Mesothelial cell of epicardium (in vitro differentiated cells): ENCODE measurements around the gene KCNG4. TPM values are rescaled to one million over a fixed set of nuclear protein-coding genes. Genes with fewer than 3 reads are reported as not detected.

ENCODE experiments used
- DNase-seq, 2 experiments: peaks; one replicate each; pipeline ENCODE4 v3.0.0; 2021; ENCODE audit warnings: low spot score in 2 of 2; ENCODE audit not compliant: unreplicated experiment in 2 of 2
- H3K27ac Mint-ChIP-seq: 2 replicates; pipeline ENCODE4 v1.8.0; 2021; ENCODE audit warnings: mixed read lengths
- H3K27me3 Mint-ChIP-seq: 2 replicates; pipeline ENCODE4 v1.8.0; 2021; ENCODE audit warnings: low read depth, mixed read lengths
- H3K36me3 Mint-ChIP-seq: 2 replicates; pipeline ENCODE4 v1.8.0; 2021; ENCODE audit warnings: mixed read lengths
- H3K4me1 Mint-ChIP-seq: 2 replicates; pipeline ENCODE4 v1.8.0; 2021; ENCODE audit warnings: mixed read lengths
- H3K4me3 Mint-ChIP-seq: 2 replicates; pipeline ENCODE4 v1.8.0; 2021; ENCODE audit warnings: mild to moderate bottlenecking, moderate library complexity, mixed read lengths
- H3K9me3 Mint-ChIP-seq: 2 replicates; pipeline ENCODE4 v1.8.0; 2021; ENCODE audit warnings: mixed read lengths
- total RNA-seq: library from RNA; stranded (reverse); gene quantifications from 3 replicates; pipeline ENCODE4 v1.2.1, GENCODE V29; 2021
- TF ChIP-seq, protein P1 (sequence below): fragments of 200-600 bp; sonication (generic); IDR thresholded peaks from one replicate; pipeline ENCODE4 v1.5.0; 2021; ENCODE audit warnings: antibody characterized with exemption; ENCODE audit not compliant: unreplicated experiment

Gene KCNG4
- total RNA-seq, 1 donor from 2014 or later = not detected

DNA sequence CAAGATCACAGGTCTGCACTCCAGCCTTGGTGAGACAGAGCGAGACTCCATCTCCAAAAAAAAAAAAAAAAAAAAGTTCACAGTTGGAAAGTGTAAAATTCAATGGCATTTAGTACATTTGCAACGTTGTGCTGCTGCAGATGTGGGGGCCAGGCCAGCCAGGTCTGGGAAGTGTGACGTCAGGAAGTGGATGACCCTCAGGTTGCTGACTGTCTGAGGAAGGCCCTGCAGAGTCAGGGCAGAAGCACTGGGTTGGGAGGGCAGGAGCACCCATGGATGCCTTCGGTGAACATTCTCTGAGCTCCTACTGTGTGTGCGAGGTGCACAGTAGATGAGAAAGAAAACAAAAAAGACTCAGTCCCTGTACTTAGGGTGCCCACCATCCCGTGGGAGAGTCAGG lies 42.7 kb upstream of the KCNG4 start:
- Mint-ChIP-seq H3K36me3 (no peaks in the 10 kb centered on the region), H3K9me3 (peaks cover under 1% of the 10 kb centered on the region), H3K27me3 (no peaks in the 10 kb centered on the region), H3K4me3 (no peak overlapping the region), H3K27ac (no peak overlapping the region), H3K4me1 (peaks cover 11% of the 10 kb centered on the region)
- no peak for DNase-seq
- TF ChIP-seq, protein P1, sequence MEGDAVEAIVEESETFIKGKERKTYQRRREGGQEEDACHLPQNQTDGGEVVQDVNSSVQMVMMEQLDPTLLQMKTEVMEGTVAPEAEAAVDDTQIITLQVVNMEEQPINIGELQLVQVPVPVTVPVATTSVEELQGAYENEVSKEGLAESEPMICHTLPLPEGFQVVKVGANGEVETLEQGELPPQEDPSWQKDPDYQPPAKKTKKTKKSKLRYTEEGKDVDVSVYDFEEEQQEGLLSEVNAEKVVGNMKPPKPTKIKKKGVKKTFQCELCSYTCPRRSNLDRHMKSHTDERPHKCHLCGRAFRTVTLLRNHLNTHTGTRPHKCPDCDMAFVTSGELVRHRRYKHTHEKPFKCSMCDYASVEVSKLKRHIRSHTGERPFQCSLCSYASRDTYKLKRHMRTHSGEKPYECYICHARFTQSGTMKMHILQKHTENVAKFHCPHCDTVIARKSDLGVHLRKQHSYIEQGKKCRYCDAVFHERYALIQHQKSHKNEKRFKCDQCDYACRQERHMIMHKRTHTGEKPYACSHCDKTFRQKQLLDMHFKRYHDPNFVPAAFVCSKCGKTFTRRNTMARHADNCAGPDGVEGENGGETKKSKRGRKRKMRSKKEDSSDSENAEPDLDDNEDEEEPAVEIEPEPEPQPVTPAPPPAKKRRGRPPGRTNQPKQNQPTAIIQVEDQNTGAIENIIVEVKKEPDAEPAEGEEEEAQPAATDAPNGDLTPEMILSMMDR = no peak

DNA sequence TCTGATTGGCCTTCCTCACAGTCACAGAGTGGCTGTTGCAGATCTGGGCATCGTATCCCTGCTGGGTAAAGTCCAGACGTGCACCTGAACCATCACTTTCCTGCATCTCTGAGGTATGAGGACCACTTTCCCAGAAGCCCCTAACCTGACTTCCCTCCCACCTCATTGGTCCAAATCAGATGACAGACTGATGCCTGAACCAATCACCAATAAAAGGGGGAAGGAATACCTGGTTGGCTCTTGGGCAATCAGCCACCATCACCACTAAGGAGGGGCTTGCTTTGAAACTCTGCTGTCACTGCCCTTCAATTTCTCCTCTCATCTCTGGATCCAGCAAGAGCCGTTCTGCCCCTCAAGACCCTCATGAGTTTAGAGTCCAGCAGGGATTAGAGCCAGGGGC lies 41.3 kb upstream of the KCNG4 start:
- H3K36me3 Mint-ChIP-seq = no peaks in the 10 kb centered on the region
- no peaks in the 10 kb centered on the region for H3K9me3 Mint-ChIP-seq
- no peak overlapping the region for H3K27ac Mint-ChIP-seq
- H3K4me1 Mint-ChIP-seq = peaks cover 11% of the 10 kb centered on the region
- no peak for DNase-seq
- H3K4me3 Mint-ChIP-seq = no peak overlapping the region
- TF ChIP-seq, protein P1 = no peak
- no peaks in the 10 kb centered on the region for H3K27me3 Mint-ChIP-seq

DNA sequence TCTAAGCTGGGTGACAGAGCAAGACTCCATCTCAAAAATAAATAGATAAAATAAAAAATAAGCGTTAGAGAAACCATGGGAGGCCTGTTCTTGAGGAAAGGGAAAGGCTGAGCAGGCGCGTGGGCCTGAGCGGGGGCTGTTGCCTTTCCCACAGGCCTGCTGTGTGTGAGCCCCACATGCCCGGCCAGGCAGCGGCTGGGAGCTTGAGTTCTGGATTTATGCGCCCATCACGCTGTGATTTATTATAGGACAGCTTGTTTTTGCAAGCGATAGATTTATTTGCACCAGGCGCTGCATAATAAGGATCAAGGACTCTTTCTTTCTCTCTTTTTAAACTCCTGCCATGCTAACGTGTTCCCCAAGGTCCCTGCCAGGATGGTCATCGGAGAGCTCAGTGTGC lies 40.1 kb upstream of the KCNG4 start:
- no peak overlapping the region for H3K27ac Mint-ChIP-seq
- H3K9me3 Mint-ChIP-seq = no peaks in the 10 kb centered on the region
- H3K27me3 Mint-ChIP-seq = no peaks in the 10 kb centered on the region
- peaks cover 11% of the 10 kb centered on the region for H3K4me1 Mint-ChIP-seq
- no peak for DNase-seq
- no peaks in the 10 kb centered on the region for H3K36me3 Mint-ChIP-seq
- H3K4me3 Mint-ChIP-seq = no peak overlapping the region
- TF ChIP-seq, protein P1 = no peak

DNA sequence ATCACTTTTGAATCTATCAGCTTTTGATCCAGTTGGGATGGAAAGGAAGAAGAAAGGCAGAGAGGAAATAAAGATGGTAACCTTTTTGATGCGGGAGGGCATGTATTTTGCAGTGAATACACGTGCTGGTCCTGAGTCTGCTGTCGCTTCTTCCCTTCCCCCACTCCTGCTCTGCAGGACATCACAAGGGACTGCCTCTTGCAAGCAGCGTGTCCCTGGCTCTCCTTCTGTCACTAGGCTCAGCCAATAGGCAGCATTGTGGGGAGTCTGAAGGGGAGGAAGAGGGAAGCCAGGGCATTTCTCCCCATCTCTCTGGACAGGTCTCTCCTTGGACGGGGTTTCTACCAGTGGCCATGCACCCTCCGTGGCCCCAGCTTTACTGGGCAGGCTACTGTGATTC lies 39.2 kb upstream of the KCNG4 start:
- H3K36me3 Mint-ChIP-seq = no peaks in the 10 kb centered on the region
- DNase-seq = no peak
- H3K4me1 Mint-ChIP-seq = peaks cover 9% of the 10 kb centered on the region
- no peak overlapping the region for H3K27ac Mint-ChIP-seq
- H3K9me3 Mint-ChIP-seq = no peaks in the 10 kb centered on the region
- no peak overlapping the region for H3K4me3 Mint-ChIP-seq
- H3K27me3 Mint-ChIP-seq = no peaks in the 10 kb centered on the region
- TF ChIP-seq, protein P1 = no peak

DNA sequence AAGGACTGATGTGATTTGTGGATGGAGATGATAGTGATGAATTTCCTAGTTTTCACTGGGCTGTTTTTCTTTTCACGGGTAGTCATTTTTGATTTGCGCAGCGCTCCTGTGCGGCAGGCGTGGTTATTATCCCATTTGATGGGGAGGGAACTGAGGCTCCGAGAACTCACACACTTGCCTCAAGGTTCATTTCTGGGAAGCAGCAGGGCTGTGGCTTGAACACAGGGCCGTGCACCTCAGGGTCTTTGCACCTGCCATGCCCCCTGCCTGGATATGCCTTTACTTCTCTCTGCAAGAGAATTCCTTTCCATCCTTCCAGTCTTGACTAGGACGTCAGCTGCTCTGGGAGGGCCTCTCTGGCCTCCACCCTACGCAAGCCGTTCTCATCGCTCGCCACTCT lies 38.5 kb upstream of the KCNG4 start:
- TF ChIP-seq, protein P1 = no peak
- H3K9me3 Mint-ChIP-seq = no peaks in the 10 kb centered on the region
- H3K27me3 Mint-ChIP-seq = no peaks in the 10 kb centered on the region
- no peak overlapping the region for H3K27ac Mint-ChIP-seq
- H3K4me1 Mint-ChIP-seq = peaks cover 3% of the 10 kb centered on the region
- H3K4me3 Mint-ChIP-seq = no peak overlapping the region
- no peaks in the 10 kb centered on the region for H3K36me3 Mint-ChIP-seq
- no peak for DNase-seq

DNA sequence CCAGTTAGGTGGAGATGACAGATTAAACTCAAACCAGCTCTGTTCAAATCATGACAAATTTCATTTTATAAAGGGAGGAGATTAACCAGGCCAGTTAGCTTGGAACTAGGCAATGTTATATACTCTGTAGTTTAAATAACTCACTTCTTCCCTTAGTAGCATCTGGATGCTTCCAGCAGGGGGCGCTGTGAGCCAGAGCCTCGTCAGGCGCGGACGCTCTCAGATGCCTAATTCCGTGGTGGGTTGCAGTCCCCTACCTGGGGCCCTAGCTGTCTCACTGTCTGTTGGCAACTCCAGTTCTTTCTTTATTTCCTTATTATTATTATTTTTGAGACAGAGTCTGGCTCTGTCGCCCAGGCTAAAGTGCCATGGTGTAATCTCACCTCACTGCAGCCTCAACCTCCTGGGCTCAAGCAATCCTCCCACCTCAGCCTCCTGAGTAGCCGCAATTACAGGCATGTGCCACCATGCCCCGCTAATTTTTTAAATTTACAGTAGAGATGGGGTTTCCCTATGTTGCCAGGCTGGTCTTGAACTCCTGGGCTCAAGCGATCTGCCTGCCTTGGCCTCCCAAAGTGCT lies 37.5 kb upstream of the KCNG4 start:
- H3K4me1 Mint-ChIP-seq = no peaks in the 10 kb centered on the region
- no peaks in the 10 kb centered on the region for H3K36me3 Mint-ChIP-seq
- no peak overlapping the region for H3K27ac Mint-ChIP-seq

More for the DNA sequence above, 37.5 kb upstream of the KCNG4 start:
- TF ChIP-seq, protein P1 = peak; percentile 85
- Mint-ChIP-seq H3K9me3 (no peaks in the 10 kb centered on the region), H3K27me3 (no peaks in the 10 kb centered on the region), H3K4me3 (no peak overlapping the region)
- DNase-seq = peak; percentile 51 to 77
